ENCODE results near the gene ADARB1.
A peak's percentile ranks its signal among the peaks of the same experiment; 100 is the strongest.
"Not testable (repeated sequence)": the region's sequence is repeated elsewhere in the genome, so short reads cannot be mapped to it uniquely, and the experiment has no call there.

Gene ADARB1

DNA sequence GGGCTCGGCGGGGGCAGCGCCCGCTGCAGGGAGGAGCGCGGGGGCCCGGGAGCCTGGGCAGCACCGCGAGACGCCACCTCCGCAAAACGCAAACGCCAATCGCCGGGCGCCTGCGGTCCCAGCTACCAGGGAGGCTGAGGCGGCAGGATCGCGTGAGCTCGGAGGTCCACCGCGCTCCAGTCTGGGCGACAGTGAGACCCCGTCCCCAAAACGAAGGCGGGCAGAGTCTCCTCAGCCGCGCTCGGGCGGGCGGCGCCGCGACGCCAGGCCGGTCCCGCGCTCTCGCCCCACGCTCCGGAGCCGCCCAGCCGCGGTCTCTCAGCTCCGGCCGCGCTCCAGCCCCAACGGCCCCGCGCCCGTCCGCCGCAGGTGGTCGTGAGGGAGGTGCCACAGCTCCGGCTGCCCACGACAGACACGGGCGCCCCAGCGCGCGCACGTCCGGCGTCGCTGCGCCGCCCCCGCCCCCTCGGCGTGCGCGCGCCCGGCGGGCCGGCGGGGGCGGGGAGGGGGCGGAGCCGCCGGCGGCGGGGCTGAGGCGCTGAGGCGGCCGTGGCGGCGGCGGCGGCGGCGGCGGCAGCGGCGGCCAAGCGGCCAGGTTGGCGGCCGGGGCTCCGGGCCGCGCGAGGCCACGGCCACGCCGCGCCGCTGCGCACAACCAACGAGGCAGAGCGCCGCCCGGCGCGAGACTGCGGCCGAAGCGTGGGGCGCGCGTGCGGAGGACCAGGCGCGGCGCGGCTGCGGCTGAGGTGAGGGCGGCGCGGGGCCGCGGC lies at the start of gene ADARB1:
ADARB1 (plus strand) TSS at position 533 of the 770 bp plus-strand sequence. CDS start 97,077 bp downstream, outside the sequence.
- H3K27ac ChIP-seq = peak within 1 kb of the TSS; percentile 43
- H3K36me3 ChIP-seq = no peaks in the 10 kb centered on the region
- peak within 1 kb of the TSS; percentile 69 to 86 for H3K4me3 ChIP-seq (ENCODE audit: low read depth in 1 of 2, low read length in 1 of 2)
- TF ChIP-seq, protein P1, sequence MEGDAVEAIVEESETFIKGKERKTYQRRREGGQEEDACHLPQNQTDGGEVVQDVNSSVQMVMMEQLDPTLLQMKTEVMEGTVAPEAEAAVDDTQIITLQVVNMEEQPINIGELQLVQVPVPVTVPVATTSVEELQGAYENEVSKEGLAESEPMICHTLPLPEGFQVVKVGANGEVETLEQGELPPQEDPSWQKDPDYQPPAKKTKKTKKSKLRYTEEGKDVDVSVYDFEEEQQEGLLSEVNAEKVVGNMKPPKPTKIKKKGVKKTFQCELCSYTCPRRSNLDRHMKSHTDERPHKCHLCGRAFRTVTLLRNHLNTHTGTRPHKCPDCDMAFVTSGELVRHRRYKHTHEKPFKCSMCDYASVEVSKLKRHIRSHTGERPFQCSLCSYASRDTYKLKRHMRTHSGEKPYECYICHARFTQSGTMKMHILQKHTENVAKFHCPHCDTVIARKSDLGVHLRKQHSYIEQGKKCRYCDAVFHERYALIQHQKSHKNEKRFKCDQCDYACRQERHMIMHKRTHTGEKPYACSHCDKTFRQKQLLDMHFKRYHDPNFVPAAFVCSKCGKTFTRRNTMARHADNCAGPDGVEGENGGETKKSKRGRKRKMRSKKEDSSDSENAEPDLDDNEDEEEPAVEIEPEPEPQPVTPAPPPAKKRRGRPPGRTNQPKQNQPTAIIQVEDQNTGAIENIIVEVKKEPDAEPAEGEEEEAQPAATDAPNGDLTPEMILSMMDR (IDR thresholded peaks at IDR 0.05) = no peak
- H3K27me3 ChIP-seq = peaks cover 52% of the 10 kb centered on the region
- peaks cover 20 to 24% of the 10 kb centered on the region in 2 experiments for H3K4me1 ChIP-seq (ENCODE audit: control insufficient read depth in 1 of 2, insufficient read depth in 1 of 2, low read depth in 1 of 2, low read length in 1 of 2)
- H3K9me3 ChIP-seq = no peaks in the 10 kb centered on the region

- Histone ChIP-seq H3K27ac (no peak overlapping the region), H3K27me3 (peaks cover 38% of the 10 kb centered on the region), H3K9me3 (no peaks in the 10 kb centered on the region), H3K4me1 (ENCODE audit: control insufficient read depth in 1 of 2, insufficient read depth in 1 of 2, low read depth in 1 of 2, low read length in 1 of 2) (no peaks in the 10 kb centered on the region), H3K36me3 (no peaks in the 10 kb centered on the region), H3K4me3 (ENCODE audit: low read depth in 1 of 2, low read length in 1 of 2) (no peak overlapping the region)
- TF ChIP-seq, protein P1 (IDR thresholded peaks at IDR 0.05) = no peak
Observed at GRCh38 chr21:45026066-45026745, 48.2 kb upstream of the ADARB1 start.

DNA sequence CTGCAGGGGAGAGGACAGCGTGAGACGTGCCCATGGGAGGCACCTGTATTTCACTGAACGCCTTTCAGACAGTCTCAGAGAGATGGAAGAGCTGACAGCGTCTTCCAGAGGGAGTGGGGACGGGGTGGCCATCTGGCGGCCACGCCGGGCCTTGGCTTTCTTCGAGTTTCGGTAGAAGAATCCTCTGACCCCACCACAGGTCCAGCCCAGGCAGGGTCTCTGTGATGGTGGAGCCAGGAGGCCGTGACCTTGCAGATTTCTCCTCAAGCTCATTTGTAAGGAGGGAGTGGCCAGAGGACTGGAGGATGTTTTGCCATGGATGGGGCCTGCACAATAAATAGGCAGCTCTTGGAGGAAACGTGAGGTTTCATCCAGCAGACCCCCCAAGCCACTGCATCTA lies 47.6 kb upstream of the ADARB1 start:
- Histone ChIP-seq H3K36me3 (no peaks in the 10 kb centered on the region), H3K4me1 (ENCODE audit: control insufficient read depth in 1 of 2, insufficient read depth in 1 of 2, low read depth in 1 of 2, low read length in 1 of 2) (no peaks in the 10 kb centered on the region), H3K27me3 (peaks cover 38% of the 10 kb centered on the region), H3K9me3 (no peaks in the 10 kb centered on the region), H3K4me3 (ENCODE audit: low read depth in 1 of 2, low read length in 1 of 2) (no peak overlapping the region), H3K27ac (no peak overlapping the region)
- TF ChIP-seq, protein P1 (IDR thresholded peaks at IDR 0.05) = no peak

- Histone ChIP-seq H3K27ac (no peak overlapping the region), H3K9me3 (no peaks in the 10 kb centered on the region), H3K4me1 (ENCODE audit: control insufficient read depth in 1 of 2, insufficient read depth in 1 of 2, low read depth in 1 of 2, low read length in 1 of 2) (no peaks in the 10 kb centered on the region), H3K27me3 (peaks cover 36% of the 10 kb centered on the region), H3K36me3 (no peaks in the 10 kb centered on the region), H3K4me3 (ENCODE audit: low read depth in 1 of 2, low read length in 1 of 2) (no peak overlapping the region)
- TF ChIP-seq, protein P1 (IDR thresholded peaks at IDR 0.05) = no peak
Observed at GRCh38 chr21:45027241-45028196, 46.9 kb upstream of the ADARB1 start.

GRCh38 chr21:45028645-45029044 lies 45.7 kb upstream of the ADARB1 start:
- not testable (repeated sequence) for H3K9me3 ChIP-seq; H3K4me3 ChIP-seq (ENCODE audit: low read depth in 1 of 2, low read length in 1 of 2); H3K36me3 ChIP-seq; H3K4me1 ChIP-seq (ENCODE audit: control insufficient read depth in 1 of 2, insufficient read depth in 1 of 2, low read depth in 1 of 2, low read length in 1 of 2); H3K27ac ChIP-seq
- peaks cover 30% of the 10 kb centered on the region for H3K27me3 ChIP-seq
